Measurements from ENCODE around the gene PCK2.

Gene PCK2

DNA sequence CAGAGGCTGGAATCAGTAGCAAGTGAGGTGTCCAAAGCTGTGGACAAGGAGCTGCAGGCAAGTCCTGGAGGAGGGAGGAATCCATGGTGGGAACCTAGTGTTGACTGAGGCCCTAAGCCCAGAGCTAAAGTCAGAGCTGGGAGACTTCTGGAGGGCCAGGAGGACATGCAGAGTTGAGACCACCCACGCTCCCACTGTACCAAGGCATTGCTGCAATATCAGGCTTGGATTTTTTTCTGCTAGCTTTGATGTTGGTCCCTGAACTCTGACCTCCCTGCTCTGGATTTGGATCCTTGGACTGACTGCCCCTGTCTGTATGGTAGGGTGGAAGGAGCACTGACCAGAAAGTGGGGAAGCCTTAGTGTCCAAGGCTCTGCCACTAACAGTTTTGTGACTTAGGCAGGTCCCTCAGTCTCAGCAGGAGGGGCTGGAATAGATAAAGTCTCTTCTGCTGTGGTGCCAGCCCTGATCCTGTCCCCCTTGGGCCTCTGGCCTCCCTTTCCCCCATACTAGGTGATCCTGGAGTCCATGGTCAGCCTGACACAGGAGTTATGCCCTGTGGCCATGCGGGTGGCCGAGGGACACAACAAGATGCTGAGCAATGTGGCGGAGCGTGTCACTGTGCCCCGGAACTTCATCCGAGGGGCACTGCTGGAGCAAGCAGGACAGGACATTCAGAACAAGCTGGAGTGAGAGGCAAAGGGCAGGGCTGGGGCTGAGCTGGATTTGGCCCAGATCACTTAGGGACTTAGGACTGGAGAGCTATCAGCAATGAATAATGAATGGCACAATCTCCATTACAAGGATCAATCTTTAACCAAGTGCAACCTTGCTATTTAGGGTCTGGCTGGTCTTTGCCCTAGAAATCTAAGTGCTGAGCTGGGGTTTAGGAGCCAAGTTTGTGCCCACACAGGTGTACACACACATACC is 32.9 kb upstream of the PCK2 start:
- DNase-seq (ENCODE audit: low read depth, low spot score): no peak

DNA sequence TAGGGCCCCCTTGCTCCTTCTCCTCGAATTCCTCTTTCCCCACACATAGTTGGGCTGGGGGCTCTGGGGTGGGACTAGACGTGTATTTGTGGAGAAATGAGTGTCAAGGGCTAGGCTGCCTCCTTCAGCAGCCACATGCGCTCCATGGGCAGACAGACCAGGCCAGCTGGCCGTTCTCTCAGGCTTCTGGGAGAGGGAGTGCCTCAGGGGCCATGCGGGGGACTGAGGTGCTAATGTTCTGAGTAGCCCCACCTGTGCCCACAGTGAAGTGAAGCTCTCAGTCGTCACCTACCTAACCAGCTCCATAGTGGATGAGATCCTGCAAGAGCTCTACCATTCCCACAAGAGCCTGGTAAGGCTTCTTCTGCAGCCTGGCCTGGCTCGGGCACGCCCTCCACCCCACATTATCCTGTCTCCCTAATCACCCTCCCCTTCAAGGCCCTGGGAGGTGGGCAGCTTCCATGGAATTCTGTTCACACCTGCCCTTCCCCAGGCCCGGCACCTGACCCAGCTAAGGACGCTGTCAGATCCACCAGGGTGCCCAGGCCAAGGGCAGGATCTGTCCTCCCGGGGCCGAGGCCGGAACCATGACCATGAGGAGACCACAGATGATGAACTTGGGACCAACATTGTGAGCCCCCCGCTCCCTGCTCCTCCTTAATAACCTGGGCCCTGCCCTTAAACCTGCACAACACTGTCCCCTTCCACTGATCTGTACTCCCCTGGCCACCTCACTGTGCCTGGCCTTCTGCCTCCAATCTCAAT is 31.7 kb upstream of the PCK2 start:
- no peak for DNase-seq (ENCODE audit: low read depth, low spot score)

DNA sequence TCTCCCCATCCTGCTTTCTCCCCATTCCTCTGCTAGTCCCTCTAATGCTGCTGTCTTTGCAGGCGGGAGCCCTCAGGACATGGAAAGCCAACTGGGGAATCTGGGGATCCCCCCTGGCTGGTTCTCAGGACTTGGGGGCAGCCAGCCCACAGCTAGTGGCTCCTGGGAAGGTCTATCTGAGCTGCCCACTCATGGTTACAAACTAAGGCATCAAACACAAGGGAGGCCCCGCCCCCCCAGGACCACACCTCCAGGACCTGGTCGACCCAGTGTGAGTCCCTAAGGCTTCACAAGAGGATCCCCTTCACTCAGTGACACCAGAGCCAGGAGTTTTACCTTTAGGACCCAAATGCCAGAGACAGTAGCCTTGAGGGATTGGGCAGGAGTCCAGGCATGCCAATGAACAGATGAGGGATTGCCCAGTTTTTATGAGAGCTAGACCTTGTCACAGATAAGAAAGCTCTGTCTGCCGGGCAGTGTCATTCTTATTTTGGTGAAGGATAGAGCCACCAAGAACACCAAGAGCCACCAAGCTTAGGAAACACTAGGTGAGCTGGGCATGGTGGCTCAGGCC is 30.8 kb upstream of the PCK2 start:
- DNase-seq (ENCODE audit: low read depth, low spot score): no peak

GRCh38 chr14:24064091-24064795 is 29.9 kb upstream of the PCK2 start:
- no peak for DNase-seq (ENCODE audit: low read depth, low spot score)

- no peak for DNase-seq (ENCODE audit: low read depth, low spot score)
Observed at GRCh38 chr14:24064856-24065255, 29.3 kb upstream of the PCK2 start.

DNA sequence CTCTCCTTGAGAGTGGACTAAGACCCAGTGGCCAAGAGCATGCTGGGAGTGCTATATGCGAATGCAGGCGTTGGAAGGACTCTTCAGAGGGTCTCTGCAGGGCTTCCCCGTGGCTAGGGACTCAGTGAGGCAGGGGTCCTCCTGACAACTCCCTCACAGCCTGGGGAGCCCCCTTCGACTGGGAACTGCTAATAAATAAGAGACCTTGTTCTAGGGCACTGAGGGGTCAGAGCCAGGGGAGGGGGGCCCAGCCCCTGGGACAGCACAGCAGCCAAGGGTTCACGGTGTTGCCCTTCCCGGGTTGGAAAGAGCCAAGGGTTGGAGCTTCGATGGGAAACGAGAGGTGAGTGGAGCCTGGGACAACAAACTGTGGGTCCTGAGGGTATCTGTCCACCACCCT is 28.7 kb upstream of the PCK2 start:
- no peak for DNase-seq (ENCODE audit: low read depth, low spot score)

DNA sequence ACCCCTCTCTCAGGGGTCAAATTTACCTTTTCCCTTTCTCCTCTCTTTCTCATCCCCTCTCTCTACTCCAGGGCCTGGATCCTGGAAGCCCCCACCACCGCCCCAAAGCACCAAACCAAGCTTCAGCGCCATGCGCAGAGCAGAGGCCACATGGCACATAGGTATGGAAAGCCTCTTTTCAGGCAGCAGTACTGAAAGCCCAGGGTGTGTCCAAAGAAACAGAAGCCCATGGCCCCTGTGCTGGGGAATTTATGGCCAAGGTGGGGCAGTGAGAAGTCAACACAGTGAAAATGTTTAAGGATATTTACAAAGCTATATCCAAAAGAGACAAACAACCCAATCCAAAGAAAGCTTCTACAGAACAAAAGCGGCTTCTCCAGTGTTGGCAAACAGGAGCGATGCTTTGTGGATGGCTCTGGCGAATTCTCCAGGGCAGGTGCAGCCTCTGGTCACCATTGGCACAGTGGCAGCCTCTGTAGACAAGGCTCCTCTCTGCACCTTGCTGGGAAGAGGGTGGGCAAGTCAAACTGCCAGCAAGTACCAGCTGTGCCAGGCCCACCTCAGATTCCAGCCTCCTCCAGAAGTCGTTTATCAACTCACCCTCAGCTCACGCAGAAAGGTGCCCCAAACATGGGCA is 27.5 kb upstream of the PCK2 start:
- no peak for DNase-seq (ENCODE audit: low read depth, low spot score)

DNA sequence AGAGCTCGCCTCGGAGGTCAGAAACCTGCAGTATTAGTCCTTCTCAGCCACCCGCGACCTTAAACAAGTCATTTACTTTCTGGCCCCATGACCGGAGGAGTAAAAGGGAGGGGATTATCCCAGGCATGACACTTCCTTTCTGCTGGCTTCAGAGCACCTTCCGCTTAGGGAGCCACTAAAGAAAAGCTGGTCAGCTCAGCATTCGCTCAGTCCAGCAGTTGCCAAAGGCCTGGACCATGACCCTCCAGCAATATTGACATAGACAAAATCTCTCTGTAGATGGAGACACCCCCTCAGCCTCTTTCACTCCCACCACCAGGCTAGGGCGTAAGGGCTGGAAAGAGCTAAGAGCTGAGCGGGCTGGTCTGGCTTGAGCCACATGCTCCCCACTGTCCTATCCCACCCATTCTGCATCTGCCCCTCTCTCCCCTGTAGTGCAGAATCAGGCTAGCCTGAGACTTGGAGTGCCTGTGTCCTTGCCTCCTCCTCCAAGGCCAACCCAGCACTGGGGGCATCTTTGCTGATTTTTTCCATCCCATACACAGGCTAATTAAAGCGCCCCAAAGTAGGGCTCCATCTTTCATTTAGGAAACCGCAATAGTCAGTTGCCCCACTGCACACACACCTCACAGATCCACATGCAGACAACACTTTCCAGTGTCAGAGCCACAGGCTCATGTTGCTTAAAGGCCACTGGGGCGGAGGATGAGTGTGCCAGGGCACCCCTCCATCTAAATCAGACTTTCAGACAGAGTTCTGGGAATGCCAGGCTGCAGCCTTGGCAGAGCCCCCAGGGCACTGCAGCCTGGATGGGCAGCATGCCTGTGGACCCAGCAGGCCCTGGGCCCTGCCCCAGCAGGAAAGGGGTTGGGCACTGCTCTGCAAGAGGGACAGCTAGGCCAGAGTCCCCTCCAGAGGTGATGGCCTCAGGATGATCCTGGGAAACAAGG is 26.7 kb upstream of the PCK2 start:
- no peak for DNase-seq (ENCODE audit: low read depth, low spot score)

DNA sequence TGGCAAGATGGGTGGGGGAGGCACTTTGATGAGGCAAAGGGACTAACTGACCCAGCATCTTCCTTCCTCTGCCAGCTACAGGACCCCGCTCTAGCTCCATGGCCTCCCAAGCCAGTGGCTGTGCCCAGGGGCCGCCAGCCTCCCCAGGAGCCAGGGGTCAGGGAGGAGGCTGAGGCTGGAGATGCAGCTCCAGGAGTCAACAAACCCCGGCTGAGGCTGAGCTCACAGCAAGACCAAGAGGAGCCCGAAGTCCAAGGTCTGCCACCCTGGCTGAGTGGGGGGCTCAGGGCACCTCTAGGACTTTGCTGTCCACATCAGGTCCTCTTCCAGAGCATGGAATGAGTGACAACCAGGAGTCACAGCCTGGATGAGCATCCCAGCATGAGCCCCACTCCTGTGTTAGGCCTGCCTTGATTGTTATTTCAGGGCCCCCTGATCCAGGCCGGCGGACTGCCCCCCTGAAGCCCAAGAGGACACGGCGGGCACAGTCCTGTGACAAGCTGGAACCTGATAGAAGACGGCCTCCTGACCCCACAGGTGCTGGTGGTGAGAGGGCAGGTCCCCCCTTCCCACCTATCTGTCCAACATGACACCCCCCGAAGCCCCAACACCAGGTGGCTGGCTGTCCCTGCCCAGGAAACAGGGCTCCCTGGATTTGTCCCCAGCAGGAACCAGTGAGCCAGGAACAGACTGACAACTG is 25.2 kb upstream of the PCK2 start:
- no peak for DNase-seq (ENCODE audit: low read depth, low spot score)

DNA sequence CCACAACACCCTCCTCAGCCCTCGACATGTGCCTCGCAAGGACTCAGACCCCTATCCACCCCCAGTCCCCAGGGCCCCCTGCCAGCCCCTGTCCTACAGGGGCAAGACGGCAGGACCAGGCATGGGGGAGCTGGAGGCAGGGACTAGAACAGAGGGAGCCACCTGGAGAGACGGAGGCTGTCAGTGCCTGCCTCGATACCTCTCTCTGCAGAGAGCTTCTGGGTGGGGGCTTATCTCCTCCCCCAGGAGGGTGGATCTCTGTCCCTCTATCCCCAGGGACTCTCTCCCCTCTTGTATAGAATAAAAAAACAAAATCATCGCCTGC is 24.7 kb upstream of the PCK2 start:
- DNase-seq (ENCODE audit: low read depth, low spot score): no peak

DNA sequence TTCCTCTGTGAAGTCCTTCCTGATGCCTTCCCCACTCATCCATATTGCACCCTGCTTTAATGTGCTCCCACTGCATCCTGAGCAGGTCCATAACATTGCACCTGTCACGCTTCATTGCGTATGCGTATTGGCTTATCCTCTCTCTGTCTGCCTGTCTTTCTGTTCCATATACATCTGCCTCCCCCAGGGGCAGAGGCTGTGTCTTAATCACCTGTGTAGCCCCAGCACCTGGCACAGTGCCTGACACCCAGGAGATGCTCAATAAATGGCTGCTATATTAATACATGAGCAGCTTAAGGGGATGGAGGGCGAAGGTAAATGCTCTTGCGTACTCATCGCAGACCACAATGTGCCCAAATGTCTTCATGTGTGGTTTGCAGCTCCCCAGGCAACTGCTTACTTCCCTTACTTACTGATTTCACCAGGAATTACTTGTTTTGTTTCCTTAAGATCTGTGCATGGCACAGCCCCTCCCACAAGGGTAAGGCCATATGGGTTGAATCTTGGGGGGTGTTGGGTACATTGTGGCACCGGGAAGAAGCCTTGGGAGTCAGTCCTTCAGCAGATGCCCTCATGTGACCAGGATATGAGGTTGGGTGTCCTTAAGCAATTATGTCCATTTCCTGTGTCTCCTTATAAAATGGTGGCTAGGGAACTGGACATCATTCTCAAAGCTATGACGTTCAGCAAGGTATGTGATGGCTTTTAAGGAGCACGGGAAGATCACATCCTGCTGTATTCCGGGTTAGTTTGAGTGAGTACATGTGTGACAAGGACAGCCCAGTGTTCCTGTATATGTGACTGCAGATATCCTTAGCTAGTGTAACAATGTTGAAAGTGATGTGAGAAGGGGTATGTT is 23.6 kb upstream of the PCK2 start:
- no peak for DNase-seq (ENCODE audit: low read depth, low spot score)

DNA sequence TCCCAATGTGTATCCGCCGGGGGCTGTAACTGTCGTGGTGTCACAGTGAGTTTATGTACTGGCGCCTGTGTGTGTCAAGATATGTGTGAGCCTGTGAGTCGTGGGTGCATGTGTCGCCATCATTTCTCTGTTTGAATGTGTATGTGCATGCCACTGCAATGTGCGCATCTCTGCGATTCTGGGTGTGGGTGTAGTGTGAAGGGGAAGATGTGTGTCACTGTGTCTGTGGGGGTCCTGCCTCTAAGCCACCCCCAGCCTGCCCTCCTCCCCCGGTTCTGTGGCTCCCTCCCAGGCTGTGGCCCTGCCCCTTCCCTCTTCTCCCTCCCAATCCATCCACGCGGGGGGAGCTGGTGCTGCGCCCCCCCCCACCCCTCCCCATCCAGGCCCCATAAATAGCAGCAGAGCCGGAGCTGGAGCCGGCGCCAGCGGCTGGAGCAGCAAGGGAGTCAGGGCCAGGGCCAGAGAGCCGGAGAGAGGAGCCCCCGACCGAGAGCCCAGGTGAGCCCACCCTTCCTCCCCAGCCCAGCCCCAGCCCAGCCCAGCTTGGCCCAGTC is 22.9 kb upstream of the PCK2 start, which contains the start of gene CPNE6:
Gene CPNE6 (plus strand): TSS at position 419 of the 554 bp plus-strand sequence. CDS start 1,375 bp downstream, outside the sequence.
- DNase-seq (ENCODE audit: low read depth, low spot score): no peak

GRCh38 chr14:24071836-24072430 is 22.2 kb upstream of the PCK2 start:
- no peak for DNase-seq (ENCODE audit: low read depth, low spot score)

DNA sequence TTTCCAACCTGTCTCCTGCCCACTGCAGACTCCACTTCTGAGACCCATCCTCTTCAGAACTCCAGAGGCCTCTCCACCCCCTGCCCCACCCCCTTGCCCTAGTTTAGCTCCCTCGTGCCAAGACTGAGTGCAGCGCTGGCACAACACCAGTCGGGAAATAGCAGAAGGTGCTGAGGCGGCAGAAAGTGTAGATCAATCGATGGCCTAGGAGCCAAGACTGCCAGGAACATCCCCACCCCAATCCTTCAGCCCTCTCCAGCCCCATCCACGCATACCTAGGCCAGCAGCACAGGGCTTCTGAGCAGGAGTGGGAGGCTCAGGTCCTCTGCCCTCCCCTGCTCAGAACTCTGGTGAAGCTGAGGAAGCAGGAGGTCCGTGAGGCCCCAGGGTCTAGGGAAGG is 21.7 kb upstream of the PCK2 start:
- DNase-seq (ENCODE audit: low read depth, low spot score): no peak

DNA sequence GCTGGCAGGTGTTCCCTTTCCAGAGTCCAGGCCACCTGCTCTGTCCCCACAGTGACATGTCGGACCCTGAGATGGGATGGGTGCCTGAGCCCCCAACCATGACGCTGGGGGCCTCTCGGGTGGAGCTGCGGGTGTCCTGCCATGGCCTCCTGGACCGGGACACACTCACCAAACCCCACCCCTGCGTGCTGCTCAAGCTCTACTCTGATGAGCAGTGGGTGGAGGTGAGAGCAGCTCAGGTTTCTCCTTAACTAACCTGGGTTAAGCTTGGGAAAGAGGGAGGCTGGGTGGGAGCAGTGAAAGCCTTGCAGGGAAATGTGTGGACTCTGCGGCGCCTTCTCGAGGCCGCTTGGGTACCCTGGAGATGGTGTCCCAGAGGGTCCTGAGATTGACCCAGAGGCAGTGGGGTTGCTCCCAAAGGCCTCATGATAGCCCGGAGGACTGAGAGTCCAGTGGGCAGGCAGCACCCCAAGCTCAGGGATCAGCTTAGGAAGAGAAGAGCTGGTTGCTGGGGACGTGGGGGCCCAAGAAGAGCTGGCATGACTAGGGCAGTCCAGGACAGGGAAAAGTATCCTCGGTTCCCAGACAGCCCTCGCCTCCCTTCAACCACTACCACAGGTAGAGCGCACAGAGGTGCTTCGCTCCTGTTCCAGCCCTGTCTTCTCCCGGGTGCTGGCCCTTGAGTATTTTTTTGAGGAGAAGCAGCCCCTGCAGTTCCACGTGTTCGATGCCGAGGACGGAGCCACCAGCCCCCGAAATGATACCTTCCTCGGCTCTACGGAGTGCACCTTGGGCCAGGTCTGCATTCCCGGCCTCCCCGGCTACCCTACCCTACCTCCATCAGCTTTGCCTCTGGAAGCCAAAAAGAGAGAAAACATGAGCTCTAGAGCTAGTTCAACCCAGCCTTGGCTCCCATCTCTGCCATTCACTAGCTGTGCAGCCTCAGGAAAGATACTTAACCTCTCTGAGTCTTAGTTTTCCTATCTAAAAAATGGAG is 20.9 kb upstream of the PCK2 start:
- DNase-seq (ENCODE audit: low read depth, low spot score): no peak

- DNase-seq (ENCODE audit: low read depth, low spot score): no peak
Observed at GRCh38 chr14:24074625-24075484, 19.3 kb upstream of the PCK2 start.

Measured in iPS DF 19.7 (cell line).